Adipocyte (in vitro differentiated cells): ENCODE results near the gene GDNF.

Experiments
- DNase-seq: peaks from one replicate; pipeline ENCODE4 v3.0.0-alpha.2; 2015; ENCODE audit warnings: low read depth
- H3K27me3 ChIP-seq: replicated peaks from 2 replicates; pipeline ENCODE4 v1.7.0; 2013; ENCODE audit warnings: mild to moderate bottlenecking, low read length, moderate library complexity; ENCODE audit not compliant: control insufficient read depth, insufficient read depth
- H3K36me3 ChIP-seq: 2 replicates; pipeline ENCODE4 v1.7.0; 2013; ENCODE audit warnings: low read length, mild to moderate bottlenecking, moderate library complexity; ENCODE audit not compliant: control insufficient read depth, insufficient read depth, severe bottlenecking
- H3K4me1 ChIP-seq: 2 replicates; pipeline ENCODE4 v1.7.0; 2013; ENCODE audit warnings: mild to moderate bottlenecking, low read length, moderate library complexity; ENCODE audit not compliant: control insufficient read depth, insufficient read depth
- H3K4me3 ChIP-seq: 2 replicates; pipeline ENCODE4 v1.7.0; 2013; ENCODE audit warnings: mild to moderate bottlenecking, low read length, moderate library complexity
- H3K9ac ChIP-seq: 2 replicates; pipeline ENCODE4 v1.7.0; 2013; ENCODE audit warnings: mild to moderate bottlenecking, low read length, moderate library complexity
- H3K9me3 ChIP-seq: 2 replicates; pipeline ENCODE4 v1.7.0; 2013; ENCODE audit warnings: mild to moderate bottlenecking, low read length, moderate library complexity; ENCODE audit not compliant: control insufficient read depth

Gene GDNF

GRCh38 chr5:37834542-37835379 is 5.1 kb downstream of the GDNF start:
- H3K9me3 ChIP-seq: no peaks in the 10 kb centered on the region
- peak overlapping the region; percentile 70 for H3K4me3 ChIP-seq
- DNase-seq: peak; percentile 58
- H3K27me3 ChIP-seq: peaks cover 19% of the 10 kb centered on the region
- peaks cover 24% of the 10 kb centered on the region for H3K4me1 ChIP-seq
- H3K36me3 ChIP-seq: no peaks in the 10 kb centered on the region
- peak overlapping the region; percentile 55 for H3K9ac ChIP-seq

- Histone ChIP-seq H3K9me3 (no peaks in the 10 kb centered on the region), H3K4me3 (no peak overlapping the region), H3K27me3 (peaks cover 19% of the 10 kb centered on the region), H3K9ac (no peak overlapping the region), H3K4me1 (peaks cover 24% of the 10 kb centered on the region), H3K36me3 (no peaks in the 10 kb centered on the region)
- no peak for DNase-seq
Observed at GRCh38 chr5:37833990-37834389, 5.9 kb downstream of the GDNF start.

- peak; percentile 56 for DNase-seq
- Histone ChIP-seq H3K9me3 (no peaks in the 10 kb centered on the region), H3K4me1 (peaks cover 17% of the 10 kb centered on the region), H3K9ac (no peak overlapping the region), H3K4me3 (no peak overlapping the region), H3K27me3 (peaks cover 11% of the 10 kb centered on the region), H3K36me3 (no peaks in the 10 kb centered on the region)
Observed at GRCh38 chr5:37831821-37832534, 7.9 kb downstream of the GDNF start.

GRCh38 chr5:37830348-37830747 is 9.5 kb downstream of the GDNF start:
- Histone ChIP-seq H3K36me3 (no peaks in the 10 kb centered on the region), H3K4me3 (no peak overlapping the region), H3K9me3 (no peaks in the 10 kb centered on the region), H3K9ac (no peak overlapping the region), H3K4me1 (peaks cover 10% of the 10 kb centered on the region), H3K27me3 (peaks cover 3% of the 10 kb centered on the region)
- no peak for DNase-seq

- no peaks in the 10 kb centered on the region for H3K9me3 ChIP-seq
- peaks cover 5% of the 10 kb centered on the region for H3K4me1 ChIP-seq
- H3K9ac ChIP-seq: no peak overlapping the region
- DNase-seq: no peak
- no peak overlapping the region for H3K4me3 ChIP-seq
- H3K27me3 ChIP-seq: no peaks in the 10 kb centered on the region
- H3K36me3 ChIP-seq: no peaks in the 10 kb centered on the region
Observed at GRCh38 chr5:37825334-37825915, 14.4 kb downstream of the GDNF start.

- no peaks in the 10 kb centered on the region for H3K9me3 ChIP-seq
- no peaks in the 10 kb centered on the region for H3K27me3 ChIP-seq
- peaks cover 5% of the 10 kb centered on the region for H3K4me1 ChIP-seq
- H3K9ac ChIP-seq: no peak overlapping the region
- no peak for DNase-seq
- H3K4me3 ChIP-seq: no peak overlapping the region
- H3K36me3 ChIP-seq: no peaks in the 10 kb centered on the region
Observed at GRCh38 chr5:37823433-37824152, 16.2 kb downstream of the GDNF start.

GRCh38 chr5:37816883-37817282 is 23.0 kb downstream of the GDNF start:
- Histone ChIP-seq H3K27me3 (no peaks in the 10 kb centered on the region), H3K9me3 (no peaks in the 10 kb centered on the region), H3K36me3 (no peaks in the 10 kb centered on the region), H3K9ac (no peak overlapping the region), H3K4me1 (peaks cover 3% of the 10 kb centered on the region), H3K4me3 (no peak overlapping the region)
- DNase-seq: peak; percentile 45

- Histone ChIP-seq H3K27me3 (no peaks in the 10 kb centered on the region), H3K36me3 (no peaks in the 10 kb centered on the region), H3K9ac (no peak overlapping the region), H3K4me1 (peaks cover 3% of the 10 kb centered on the region), H3K4me3 (no peak overlapping the region), H3K9me3 (no peaks in the 10 kb centered on the region)
- DNase-seq: no peak
Observed at GRCh38 chr5:37816331-37816730, 23.5 kb downstream of the GDNF start.

- DNase-seq: no peak
Observed at GRCh38 chr5:37815913-37816312, 23.9 kb downstream of the GDNF start.

GRCh38 chr5:37814699-37815098 is 25.1 kb downstream of the GDNF start:
- Histone ChIP-seq H3K4me1 (peaks cover 13% of the 10 kb centered on the region), H3K9ac (no peak overlapping the region), H3K9me3 (no peaks in the 10 kb centered on the region), H3K27me3 (no peaks in the 10 kb centered on the region), H3K4me3 (no peak overlapping the region), H3K36me3 (no peaks in the 10 kb centered on the region)
- no peak for DNase-seq

More at GRCh38 chr5:37815913-37816312, 23.9 kb downstream of the GDNF start:
- H3K27me3 ChIP-seq: no peaks in the 10 kb centered on the region
- H3K4me1 ChIP-seq: peaks cover 4% of the 10 kb centered on the region
- no peaks in the 10 kb centered on the region for H3K9me3 ChIP-seq
- H3K36me3 ChIP-seq: no peaks in the 10 kb centered on the region
- no peak overlapping the region for H3K9ac ChIP-seq
- H3K4me3 ChIP-seq: no peak overlapping the region

- H3K4me3 ChIP-seq: no peak overlapping the region
- no peaks in the 10 kb centered on the region for H3K9me3 ChIP-seq
- peaks cover 13% of the 10 kb centered on the region for H3K4me1 ChIP-seq
- no peak overlapping the region for H3K9ac ChIP-seq
- DNase-seq: no peak
- no peaks in the 10 kb centered on the region for H3K27me3 ChIP-seq
- H3K36me3 ChIP-seq: no peaks in the 10 kb centered on the region
Observed at GRCh38 chr5:37812365-37812764, 27.5 kb downstream of the GDNF start.
